Neural crest cell (in vitro differentiated cells): ENCODE data around the gene TMEM17. TPM values are rescaled to one million over a fixed set of nuclear protein-coding genes. Genes with fewer than 3 reads are reported as not detected.

ENCODE experiments used
- DNase-seq: peaks from one replicate; pipeline ENCODE4 v3.0.0; 2021; ENCODE audit warnings: low read depth, mixed read lengths, low spot score
- H3K27ac Mint-ChIP-seq: one replicate; pipeline ENCODE4 v1.8.0; 2021; ENCODE audit warnings: mild to moderate bottlenecking, mixed read lengths; ENCODE audit not compliant: unreplicated experiment
- H3K27me3 Mint-ChIP-seq: 2 replicates; pipeline ENCODE4 v1.8.0; 2021; ENCODE audit warnings: low read depth, mild to moderate bottlenecking, mixed read lengths
- H3K36me3 Mint-ChIP-seq: 2 replicates; pipeline ENCODE4 v1.8.0; 2021; ENCODE audit warnings: low read depth, mild to moderate bottlenecking, mixed read lengths
- H3K4me1 Mint-ChIP-seq: 2 replicates; pipeline ENCODE4 v1.8.0; 2021; ENCODE audit warnings: mixed read lengths
- H3K4me3 Mint-ChIP-seq: one replicate; pipeline ENCODE4 v1.8.0; 2021; ENCODE audit warnings: mild to moderate bottlenecking, mixed read lengths
- H3K9me3 Mint-ChIP-seq: 2 replicates; pipeline ENCODE4 v1.8.0; 2021; ENCODE audit warnings: mixed read lengths
- long read RNA-seq: library from polyadenylated mRNA; unstranded; transcript quantifications from one replicate; pipeline ENCODE4 v2.0.0, GENCODE V29; 2020
- total RNA-seq: library from RNA; stranded (reverse); gene quantifications from 2 replicates; pipeline ENCODE4 v1.2.1, GENCODE V29; 2021
- TF ChIP-seq, protein P1 (sequence below): fragments of 200-600 bp; sonication (generic); conservative IDR thresholded peaks from 2 replicates; pipeline ENCODE4 v1.5.0; 2021; ENCODE audit warnings: antibody characterized with exemption, mild to moderate bottlenecking

The TMEM17 gene, protein sequence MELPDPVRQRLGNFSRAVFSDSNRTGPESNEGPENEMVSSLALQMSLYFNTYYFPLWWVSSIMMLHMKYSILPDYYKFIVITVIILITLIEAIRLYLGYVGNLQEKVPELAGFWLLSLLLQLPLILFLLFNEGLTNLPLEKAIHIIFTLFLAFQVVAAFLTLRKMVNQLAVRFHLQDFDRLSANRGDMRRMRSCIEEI
- total RNA-seq, result 3.1 and 4.0 TPM in 2 replicates
- long read RNA-seq, transcript TMEM17-201 (4 exons, 1,797 nt), result major isoform, 10 of 13 reads
- long read RNA-seq, partial matches to known transcripts, result 0 of 13 reads
- long read RNA-seq, other reads (novel, unspliced or antisense), result 1 of 13 reads

DNA sequence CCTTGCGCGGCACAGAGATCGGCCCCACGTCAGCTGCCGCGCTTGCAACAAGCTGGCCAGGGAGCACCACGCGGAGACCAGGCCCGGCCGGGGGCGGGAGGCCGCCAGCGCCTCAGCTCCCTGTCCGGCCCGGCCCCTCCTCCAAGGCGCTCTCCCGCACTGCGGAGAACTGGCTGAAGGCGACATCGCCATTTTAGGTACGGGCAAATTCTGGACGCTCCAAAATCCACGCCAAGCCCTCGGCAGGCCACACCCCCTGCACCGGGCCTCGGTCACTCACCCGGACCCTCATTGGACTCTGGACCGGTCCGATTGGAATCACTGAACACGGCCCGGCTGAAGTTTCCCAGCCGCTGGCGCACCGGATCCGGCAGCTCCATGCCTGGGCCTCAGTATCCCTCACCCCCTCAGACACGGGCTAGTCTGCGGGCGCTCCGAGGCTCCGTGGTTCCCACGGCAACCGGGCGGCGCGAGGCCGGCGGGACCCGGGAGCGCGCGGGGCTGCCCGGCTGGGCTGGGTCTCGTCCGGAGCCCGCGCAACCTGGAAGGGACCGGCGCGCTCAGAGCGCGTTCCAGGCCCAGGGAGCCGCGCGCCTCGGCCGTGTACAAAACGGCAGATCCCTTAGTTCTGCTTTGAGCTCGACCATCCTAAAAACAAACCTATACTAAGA lies at the start of gene TMEM17:
TSS of gene TMEM17 (minus strand) at position 446 of the 671 bp plus-strand sequence. CDS start at position 380, 66 bp downstream.
- Mint-ChIP-seq H3K36me3 (no peaks in the 10 kb centered on the region), H3K4me3 (peak within 1 kb of the TSS; percentile 88), H3K27ac (peak within 1 kb of the TSS; percentile 95), H3K4me1 (peaks cover 15% of the 10 kb centered on the region), H3K9me3 (no peaks in the 10 kb centered on the region), H3K27me3 (no peaks in the 10 kb centered on the region)
- peak; percentile 92 for DNase-seq
- TF ChIP-seq, protein P1, sequence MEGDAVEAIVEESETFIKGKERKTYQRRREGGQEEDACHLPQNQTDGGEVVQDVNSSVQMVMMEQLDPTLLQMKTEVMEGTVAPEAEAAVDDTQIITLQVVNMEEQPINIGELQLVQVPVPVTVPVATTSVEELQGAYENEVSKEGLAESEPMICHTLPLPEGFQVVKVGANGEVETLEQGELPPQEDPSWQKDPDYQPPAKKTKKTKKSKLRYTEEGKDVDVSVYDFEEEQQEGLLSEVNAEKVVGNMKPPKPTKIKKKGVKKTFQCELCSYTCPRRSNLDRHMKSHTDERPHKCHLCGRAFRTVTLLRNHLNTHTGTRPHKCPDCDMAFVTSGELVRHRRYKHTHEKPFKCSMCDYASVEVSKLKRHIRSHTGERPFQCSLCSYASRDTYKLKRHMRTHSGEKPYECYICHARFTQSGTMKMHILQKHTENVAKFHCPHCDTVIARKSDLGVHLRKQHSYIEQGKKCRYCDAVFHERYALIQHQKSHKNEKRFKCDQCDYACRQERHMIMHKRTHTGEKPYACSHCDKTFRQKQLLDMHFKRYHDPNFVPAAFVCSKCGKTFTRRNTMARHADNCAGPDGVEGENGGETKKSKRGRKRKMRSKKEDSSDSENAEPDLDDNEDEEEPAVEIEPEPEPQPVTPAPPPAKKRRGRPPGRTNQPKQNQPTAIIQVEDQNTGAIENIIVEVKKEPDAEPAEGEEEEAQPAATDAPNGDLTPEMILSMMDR, result no peak

DNA sequence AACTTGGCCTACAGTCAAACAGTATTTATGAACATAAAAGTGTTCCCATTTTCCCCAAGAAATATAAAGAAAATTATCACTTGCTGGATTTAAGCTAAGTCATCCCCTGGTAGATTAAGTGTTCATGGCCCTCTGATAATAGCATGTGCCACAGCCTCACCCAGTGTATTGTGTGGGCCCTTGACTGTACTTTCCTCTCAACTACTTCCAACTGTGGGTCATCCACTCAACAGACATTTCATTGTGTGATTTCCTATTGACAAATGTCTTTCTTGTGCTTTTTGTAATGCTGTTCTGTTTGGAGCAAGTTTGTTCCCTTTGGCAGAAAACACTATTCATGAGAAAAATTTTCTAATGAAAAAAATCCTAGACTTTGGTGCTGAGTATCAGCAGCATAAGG lies 48.4 kb upstream of the TMEM17 start:
- no peak for DNase-seq

DNA sequence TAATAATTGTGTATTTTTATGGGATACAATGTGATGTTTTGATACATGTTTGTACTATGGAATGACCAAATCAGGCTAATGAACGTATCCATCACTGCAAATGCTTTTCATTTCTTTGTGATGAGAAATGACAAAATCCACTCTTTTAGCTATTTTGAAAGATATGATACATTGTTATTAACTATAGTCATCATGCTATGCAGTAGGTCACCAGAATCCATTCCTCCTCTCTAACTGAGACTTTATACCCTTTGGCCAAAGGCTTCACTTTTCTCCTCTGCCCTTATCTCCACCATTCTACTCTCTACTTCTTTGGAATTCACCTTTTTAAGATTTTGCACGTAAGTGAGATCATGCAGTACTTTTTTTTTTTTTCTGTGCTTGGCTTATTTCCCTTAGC lies 44.5 kb upstream of the TMEM17 start:
- Mint-ChIP-seq H3K4me1 (peaks cover 5% of the 10 kb centered on the region), H3K27me3 (no peaks in the 10 kb centered on the region), H3K36me3 (no peaks in the 10 kb centered on the region), H3K27ac (no peak overlapping the region), H3K4me3 (no peak overlapping the region), H3K9me3 (peaks cover 3% of the 10 kb centered on the region)
- no peak for DNase-seq
- TF ChIP-seq, protein P1, result no peak

More for the DNA sequence above, 48.4 kb upstream of the TMEM17 start:
- TF ChIP-seq, protein P1, result no peak
- no peak overlapping the region for H3K4me3 Mint-ChIP-seq
- peaks cover 3% of the 10 kb centered on the region for H3K36me3 Mint-ChIP-seq
- no peaks in the 10 kb centered on the region for H3K27me3 Mint-ChIP-seq
- H3K9me3 Mint-ChIP-seq, result peaks cover 10% of the 10 kb centered on the region
- H3K27ac Mint-ChIP-seq, result no peak overlapping the region
- peaks cover 5% of the 10 kb centered on the region for H3K4me1 Mint-ChIP-seq

DNA sequence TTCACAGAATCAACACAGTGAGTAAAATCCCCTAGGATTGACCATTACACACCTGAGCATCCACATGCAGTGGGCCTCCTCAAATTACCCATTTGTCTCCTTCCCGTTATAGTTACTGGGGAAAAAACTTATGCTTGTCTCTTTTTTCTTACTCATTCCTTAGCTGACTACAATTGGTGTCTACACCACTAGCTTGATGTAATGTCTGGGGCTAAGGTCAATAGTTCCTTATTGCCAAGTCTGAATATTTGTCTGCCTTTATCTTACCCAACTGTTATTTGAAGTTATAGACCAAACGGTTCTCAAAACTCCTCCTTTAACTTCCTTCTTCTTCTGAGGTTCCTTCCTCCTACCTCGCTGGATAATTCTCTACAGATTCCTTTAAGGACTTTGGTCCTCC lies 41.9 kb upstream of the TMEM17 start:
- Mint-ChIP-seq H3K27me3 (no peaks in the 10 kb centered on the region), H3K36me3 (no peaks in the 10 kb centered on the region)

DNA sequence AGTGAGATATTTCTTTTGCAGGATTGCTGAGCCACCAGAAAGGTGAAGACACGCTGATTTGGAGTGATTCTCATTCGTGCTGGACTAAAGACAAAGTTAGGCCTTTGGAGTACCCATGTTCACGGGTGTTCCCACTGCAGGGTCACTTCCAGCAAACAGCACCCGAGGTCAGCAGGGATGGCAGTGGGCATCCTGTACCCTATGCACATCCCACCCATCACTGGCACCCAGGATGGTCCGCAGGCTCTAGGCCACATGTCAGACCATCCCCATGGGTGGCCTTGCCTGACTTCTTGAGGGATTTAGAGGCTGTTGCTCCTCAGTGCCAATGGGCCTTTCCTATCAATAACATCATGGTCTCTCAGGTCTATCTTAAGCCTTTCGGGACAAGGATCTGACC lies 39.3 kb upstream of the TMEM17 start:
- no peak overlapping the region for H3K27ac Mint-ChIP-seq
- no peaks in the 10 kb centered on the region for H3K27me3 Mint-ChIP-seq
- H3K4me3 Mint-ChIP-seq, result no peak overlapping the region
- TF ChIP-seq, protein P1, result no peak
- no peaks in the 10 kb centered on the region for H3K9me3 Mint-ChIP-seq
- no peaks in the 10 kb centered on the region for H3K36me3 Mint-ChIP-seq
- no peak for DNase-seq
- peaks cover 11% of the 10 kb centered on the region for H3K4me1 Mint-ChIP-seq

More for the DNA sequence above, 41.9 kb upstream of the TMEM17 start:
- Mint-ChIP-seq H3K4me3 (no peak overlapping the region), H3K4me1 (no peaks in the 10 kb centered on the region), H3K9me3 (peaks cover 3% of the 10 kb centered on the region), H3K27ac (no peak overlapping the region)
- no peak for DNase-seq
- TF ChIP-seq, protein P1, result no peak
